ENCODE results near the gene MYBPC2.
"Not testable (repeated sequence)": the region's sequence is repeated elsewhere in the genome, so short reads cannot be mapped to it uniquely, and the experiment has no call there.

The MYBPC2 gene

DNA sequence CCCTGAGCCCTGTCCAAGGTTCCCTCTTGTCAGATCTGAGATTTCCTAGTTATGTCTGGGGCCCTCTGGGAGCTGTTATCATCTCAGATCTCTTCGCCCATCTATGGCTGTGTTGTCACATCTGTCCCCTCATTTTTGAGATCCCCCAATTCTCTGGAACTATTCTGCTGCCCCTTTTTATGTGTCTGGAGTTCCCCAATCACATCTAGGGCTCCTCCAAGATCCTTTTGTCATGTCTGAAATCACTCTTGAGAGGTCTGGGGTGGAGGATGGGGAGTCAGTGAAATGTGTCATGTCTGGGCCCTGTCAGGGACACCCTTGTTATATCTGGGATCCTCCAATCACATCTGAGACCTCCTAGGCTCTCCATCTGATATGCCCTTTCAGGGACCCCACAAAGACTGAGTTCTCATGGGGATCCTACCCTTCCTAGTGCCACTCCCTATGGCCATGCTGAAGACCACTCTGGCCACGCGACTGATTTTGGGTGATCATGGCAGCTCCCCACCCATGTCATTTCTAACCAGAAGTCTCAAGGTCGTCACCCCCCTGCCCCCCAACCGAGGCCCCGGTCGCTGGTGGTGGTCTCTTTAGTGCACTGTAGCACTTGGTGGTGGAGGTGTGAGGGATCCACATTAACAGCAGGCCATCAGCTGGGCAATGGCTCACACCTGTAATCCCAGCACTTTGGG, 3.8 kb upstream of the MYBPC2 start:
- FAIRE-seq: no peak

DNA sequence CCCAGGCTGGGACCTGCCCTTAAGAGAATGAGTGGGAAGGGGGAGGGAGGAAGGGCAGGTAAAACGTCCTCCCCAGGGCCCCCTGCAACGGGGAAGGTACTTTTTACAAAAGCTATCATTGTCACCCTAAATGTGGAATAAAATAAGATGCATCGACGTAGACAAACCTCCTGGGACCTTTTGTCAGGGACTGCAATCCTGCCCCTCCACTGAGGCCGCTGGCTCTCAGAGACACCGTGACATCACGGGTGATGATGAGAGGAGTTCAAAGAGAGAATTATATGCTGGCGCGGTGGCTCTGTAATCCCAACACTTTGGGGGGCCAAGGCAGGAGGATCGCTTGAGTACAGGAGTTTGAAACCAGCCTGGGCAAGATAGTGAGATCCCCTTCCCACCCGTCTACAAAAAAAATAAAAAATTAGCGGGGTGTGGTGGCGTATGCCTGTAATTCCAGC, 1.8 kb upstream of the MYBPC2 start:
- no peak for FAIRE-seq

DNA sequence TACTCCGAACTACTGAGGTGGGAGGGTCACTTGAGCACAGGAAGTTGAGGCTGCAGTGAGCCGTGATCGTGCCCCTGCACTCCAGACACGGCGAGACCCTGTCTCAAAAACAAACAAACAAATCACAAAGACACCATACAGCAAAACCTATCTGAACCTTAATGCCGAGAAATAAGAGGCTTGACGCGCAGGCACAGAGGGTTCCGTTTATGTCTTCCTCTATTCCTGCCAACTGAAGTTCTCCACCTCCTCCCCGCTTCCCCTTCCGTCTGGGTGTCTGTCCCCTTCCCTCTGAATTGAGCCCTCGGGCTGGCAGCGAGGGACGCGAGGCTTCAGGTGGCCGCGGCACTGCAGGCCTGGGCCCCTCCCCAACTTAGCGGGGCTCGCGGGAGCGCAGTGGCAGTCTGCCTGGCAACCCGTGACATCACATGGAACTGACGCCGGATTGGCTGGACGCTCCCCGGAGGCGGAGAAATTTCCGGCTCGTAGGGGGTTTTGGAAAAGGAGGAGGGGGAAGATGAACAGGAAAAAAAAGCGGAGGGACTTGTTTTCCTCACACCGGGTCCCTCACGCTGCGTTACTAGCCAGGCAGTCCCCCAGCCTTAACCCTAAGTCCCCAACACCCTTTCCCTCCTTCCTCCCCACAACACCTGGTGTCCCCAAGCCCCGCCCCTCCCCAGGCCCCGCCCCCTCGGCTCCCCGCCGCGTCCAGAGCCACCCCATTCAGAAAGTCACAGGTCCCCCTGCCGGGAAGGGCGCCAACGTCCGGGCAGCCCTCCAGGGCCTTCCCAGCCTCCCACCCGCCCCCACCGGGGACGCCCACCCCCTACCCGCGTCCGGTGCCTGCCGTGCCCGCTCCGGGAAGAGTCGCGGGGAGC, 1.1 kb upstream of the MYBPC2 start:
- no peak for FAIRE-seq

DNA sequence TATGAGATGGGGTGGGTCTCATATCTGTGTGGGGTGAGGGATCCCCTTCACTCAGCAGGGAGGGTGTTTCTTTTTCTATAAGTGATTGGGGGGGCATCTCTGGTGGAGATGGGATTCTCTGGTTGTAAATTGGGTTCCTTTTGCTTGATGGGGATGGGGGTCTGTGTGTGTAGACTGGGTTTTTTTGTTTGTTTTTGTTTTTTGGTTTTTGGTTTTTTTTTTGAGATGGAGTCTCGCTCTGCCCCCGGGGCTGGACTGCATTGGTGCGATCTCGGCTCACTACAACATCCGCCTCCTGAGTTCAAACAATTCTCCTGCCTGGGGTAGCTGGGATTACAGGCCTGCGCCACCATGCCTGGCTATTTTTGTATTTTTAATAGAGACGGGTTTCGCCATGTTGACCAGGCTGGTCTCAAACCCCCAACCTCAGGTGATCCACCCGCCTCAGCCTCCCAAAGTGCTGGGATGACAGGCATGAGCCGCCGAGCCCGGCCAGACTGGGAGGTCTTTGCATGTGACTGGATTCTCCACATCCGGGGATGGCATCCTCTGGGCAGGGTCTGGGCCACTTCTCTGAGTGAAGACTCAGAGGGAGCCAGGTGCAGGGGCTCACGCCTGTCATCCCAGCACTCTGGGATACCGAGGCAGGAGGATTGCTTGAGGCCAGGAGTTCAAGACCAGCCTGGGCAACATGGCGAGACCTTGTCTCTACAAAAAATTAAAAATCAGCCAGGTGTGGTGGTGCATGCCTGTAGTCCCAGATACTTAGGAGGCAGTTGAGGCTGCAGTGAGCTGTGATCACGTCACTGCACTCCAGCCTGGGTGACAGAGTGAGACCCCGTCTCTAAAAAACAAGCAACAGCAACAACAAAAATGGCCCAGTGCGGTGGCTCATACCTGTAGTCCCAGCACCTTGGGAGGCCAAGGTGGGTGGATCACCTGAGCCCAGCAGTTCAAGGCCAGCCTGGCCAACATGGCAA, 799 bp downstream of the MYBPC2 start:
- no peak for FAIRE-seq

DNA sequence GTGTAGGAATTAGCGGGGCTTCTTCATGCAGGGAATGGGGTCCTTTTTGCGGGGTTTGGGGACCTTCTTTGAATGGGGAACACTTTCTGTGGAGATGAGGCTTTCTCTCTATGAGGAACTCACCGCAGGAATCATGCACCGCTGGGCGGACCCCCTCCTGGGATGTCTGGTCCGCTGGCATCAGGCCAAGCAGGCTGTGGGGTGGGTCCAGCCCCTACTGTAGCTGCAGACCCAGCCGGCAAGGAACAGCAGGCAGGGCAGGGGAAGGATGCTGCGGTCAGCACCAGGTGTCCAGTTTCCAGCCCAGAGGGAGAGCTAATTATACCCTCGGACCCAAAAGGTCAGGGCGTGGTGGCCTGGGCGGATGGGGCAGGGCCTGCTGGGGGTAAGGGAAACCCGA, 1.8 kb downstream of the MYBPC2 start:
- no peak for FAIRE-seq

DNA sequence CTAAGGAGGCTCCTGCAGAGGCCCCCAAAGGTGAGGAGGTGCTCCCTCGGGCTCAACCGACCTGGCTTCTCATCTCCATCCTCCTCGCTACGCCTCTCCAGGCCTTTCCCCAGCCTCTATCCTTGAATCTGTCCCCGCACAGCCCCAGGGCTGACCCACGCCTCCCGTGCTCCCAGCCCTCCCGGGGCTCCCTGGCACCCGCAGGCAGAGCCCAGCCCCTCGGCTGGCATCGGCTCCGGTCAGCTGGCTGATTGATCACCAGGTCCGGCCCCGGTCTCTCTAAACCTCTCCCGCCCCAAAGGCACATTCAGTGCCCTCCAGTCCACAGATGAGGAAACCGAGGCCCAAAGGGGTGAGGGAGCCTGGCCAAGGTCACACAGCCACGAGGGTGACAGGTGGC, 2.5 kb downstream of the MYBPC2 start:
- no peak for FAIRE-seq

DNA sequence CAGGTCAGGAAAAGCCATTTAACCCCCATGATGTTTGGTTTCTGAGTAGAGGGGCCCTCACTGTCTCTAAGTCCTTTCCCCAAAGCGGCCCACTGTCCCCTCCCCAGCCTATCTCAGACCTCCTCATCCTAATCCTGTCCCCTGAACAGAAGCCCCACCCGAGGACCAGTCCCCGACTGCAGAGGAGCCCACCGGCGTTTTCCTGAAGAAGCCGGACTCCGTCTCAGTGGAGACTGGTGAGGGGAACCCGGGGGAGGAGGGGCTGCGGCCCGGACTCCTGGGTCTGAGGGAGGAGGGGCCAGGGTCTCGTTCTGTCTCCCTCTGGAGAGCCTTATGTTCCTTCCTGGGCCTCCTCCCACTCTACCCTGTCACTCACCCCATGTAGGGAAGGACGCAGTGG, 2.9 kb downstream of the MYBPC2 start:
- FAIRE-seq: no peak

DNA sequence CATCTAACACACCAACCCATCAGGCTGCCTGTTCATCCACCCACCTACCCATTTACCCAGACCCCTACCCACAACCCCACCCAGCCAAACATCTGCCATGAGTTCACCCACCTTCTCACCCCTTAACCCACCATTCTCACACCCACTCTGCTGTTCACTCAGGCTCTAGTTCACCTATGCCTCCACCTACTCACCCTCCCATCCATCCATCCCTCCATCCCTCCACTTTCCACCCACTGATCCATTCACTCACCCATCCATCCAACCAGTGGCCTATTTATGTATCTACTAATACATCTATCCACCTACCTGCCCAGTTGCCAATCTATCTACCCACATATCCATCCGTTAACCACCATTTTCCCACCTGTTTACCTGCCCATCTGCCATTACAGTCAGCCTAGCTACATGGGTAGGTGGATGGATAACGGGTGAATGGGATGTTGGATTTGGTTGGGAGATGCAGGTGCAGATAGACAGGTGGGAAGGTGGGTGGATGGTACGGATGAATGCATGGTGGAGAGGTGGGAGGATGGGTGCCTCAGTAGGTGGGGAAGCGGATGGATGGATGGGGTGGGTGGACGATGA, 5.3 kb downstream of the MYBPC2 start:
- FAIRE-seq: no peak

DNA sequence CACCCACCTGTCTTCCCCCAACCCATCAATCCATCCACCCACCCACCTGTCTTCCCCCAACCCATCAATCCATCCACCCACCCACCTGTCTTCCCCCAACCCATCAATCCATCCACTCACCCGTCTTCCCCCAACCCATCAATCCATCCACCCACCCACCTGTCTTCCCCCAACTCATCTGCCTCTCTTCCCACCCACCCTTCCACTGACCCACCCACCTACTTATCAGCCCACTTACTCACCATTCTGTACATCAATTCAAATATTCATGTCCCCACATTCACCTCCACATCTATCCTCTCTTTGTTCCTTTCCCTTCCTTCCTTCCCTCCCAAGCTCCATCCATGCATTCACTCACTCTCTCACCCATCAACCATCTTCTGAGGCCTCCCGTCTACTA, 6.4 kb downstream of the MYBPC2 start:
- FAIRE-seq: not testable (repeated sequence)

DNA sequence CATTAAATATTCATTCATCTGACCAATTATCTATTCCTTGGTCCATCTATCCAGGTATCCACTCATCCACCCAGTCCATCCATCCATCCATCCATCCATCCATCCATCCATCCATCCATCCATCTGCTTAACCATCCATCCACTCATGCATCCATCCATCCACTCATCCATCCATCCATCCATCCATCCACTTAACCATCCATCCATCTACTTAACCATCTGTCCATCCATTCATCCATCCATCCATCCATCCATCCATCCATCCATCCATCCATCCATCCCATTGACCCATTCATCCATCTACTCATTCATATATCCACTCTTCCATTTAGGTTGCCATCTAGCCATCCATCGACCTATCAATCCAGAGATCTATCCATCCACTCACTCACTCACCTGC, 11.4 kb downstream of the MYBPC2 start:
- no peak for FAIRE-seq

DNA sequence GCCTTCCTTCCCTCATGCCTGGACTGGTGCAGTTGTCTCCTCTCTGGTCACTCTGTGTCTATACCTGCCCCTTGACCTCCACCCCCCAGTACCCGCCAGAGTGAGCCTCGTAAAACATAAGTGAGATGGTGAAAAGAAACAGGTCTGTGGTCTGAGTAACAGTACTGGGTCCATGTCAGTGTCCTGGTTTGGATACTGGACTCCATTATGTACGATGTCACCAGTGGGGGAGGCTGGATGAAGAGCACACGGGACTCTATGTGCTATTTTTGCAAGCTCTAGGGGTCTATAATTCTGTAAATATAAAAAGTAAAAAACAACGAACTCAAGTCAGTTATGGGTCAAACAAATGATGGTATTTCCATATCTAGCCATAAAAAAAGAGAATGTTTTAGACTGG, 14.4 kb downstream of the MYBPC2 start:
- FAIRE-seq: no peak

DNA sequence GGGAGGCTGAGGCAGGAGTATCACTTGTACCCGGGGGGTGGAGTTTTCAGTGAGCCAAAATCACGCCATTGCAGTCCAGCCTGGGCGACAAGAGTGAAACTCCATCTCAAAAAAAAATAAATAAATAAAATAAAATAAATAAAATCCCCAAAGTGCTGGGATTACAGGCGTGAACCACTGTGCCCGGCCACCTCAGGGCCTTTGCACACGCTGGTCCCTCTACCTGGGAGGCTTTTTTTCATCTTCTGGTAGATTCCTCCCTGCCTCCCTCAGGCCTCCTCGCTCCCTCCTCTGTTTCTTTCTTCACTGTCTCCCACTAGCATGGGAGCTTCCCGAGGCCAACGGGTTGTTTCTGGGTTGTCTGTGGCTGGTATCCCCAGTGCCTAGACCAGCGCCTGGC, 15.1 kb downstream of the MYBPC2 start:
- FAIRE-seq: no peak

DNA sequence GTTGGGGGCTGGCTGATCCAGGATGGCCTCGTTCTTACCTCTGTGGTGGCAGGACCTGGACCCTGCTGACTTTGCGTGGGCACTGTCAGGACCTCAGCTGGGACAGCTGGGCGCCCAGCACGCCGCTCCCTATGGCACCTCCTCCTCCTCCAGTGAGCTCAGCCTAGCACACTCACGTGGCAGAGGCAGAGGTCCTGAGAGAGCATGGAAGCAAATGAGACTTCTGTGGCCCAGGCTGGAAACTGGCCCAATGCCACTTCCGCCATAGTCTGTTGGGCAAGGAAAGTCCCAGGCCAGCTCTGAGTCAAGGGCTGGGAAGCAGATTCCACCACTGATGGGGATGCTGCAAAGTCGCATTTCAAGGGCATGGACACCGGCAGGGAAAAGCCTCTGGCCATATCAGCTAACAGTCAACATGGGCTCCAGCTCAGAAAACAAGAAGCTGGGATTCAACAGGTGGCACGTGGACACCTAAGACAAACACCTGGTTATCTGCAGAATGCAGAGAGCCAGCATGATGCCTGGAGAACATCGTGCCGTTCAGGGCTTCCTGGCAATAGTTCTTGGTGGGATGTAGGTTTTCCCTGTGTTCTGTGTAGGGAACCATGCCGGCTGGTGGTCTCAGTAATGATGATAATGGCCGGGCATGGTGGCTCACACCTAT, 16.7 kb downstream of the MYBPC2 start:
- FAIRE-seq: no peak

DNA sequence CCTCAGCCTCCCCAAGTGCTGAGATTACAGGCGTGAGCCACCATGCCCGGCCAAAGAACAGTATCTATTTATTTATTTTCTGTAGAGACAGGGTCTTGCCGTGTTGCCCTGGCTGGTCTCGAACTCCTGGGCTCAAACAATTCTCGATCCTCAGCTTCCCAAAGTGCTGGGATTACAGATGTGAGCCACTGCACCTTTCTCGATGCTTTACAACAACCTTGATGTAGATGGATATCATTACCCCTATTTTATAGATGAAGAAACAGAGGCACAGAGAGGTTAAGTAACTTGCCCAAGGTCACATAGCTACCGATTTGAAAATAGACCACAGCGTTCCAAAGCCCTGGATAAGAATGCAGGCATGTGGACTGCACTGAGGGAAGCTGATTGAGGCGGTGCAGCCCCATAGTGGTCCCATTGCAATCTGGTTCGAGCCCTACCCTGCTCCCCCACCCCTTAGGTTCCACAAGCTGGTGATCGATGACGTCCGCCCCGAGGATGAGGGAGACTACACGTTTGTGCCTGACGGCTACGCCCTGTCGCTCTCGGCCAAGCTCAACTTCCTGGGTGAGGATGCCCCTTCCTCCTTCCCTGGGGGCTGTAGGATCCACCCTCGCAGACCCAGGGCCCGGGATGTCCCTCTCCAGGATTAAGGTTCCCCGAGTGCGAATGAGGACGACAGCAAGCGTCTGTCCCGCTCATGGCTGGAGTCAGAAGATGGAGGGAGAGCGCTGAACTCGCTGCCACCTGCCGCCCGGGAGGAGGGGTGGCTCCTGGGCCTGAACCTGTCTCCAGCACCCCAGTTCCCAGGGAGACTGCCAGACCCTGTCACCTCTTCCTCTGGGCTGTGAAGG, 17.9 kb downstream of the MYBPC2 start:
- no peak for FAIRE-seq

DNA sequence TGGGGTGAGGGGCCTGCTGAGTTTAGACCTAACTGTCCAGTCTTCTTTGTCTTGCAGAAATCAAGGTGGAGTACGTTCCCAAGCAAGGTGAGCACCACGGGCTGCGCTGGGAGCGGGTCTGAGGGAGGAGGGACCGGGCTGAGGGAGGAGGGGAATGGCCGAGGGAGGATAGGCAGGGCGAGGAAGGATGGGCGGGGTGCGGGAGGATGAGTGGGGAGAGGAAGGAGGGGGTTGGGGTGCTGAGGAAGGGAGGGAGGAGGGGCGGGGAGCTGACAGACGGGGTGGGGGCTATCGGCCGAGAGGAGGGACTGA, 18.5 kb downstream of the MYBPC2 start:
- FAIRE-seq: no peak

DNA sequence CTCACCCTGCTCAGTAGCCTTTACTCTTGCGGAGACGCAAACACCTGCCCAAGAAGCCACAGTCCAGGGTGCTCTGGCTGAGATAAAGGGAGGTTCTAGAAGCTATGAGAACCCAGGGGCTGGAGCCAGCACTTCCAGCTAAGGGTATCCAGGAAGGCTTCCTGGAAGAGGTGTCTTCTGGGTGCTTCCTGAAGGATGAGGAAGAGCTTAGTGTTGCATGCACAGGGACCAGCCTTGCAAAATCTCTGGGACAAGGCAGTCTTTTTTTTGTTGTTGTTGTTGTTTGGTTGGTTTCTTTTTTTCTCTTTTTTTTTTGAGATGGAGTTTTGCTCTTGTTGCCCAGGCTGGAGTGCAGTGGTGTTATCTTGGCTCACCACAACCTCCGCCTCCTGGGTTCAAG, 20.6 kb downstream of the MYBPC2 start:
- no peak for FAIRE-seq

DNA sequence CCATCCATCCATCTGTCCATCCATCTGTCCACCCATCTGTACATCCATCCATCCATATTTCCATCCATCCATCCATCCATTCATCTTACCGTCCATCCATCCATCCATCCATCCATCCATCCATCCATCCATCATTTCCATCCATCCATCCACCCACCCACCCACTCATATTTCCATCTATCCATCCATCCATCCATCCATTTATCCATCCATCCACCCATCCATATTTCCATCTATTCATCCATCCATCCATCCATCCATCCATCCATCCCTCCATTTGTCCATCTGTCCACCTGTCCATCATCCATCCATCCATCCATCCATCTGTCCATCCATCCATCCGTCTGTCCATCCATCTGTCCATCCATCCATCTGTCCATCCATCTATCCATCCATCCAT, 23.3 kb downstream of the MYBPC2 start:
- no peak for FAIRE-seq

DNA sequence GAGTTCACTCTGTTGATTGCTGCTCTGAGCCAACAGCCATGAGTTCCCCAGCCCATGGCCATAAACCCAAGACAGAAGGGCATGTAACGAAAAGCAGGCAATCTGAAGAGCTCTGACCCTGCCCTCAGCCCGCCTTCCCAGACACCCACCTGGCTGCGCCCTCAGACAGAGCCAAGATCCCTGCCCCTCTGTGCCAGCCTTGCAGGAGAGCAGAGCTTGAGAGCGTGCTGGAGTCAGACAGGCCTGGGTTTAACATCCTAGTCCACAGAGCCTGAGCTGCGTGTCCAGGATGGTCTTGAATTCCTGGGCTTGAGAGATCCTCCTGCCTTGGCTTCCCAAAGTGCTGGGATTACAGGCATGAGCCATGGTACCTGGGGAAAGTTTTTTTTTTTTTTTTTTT, 24.6 kb downstream of the MYBPC2 start:
- FAIRE-seq: no peak

DNA sequence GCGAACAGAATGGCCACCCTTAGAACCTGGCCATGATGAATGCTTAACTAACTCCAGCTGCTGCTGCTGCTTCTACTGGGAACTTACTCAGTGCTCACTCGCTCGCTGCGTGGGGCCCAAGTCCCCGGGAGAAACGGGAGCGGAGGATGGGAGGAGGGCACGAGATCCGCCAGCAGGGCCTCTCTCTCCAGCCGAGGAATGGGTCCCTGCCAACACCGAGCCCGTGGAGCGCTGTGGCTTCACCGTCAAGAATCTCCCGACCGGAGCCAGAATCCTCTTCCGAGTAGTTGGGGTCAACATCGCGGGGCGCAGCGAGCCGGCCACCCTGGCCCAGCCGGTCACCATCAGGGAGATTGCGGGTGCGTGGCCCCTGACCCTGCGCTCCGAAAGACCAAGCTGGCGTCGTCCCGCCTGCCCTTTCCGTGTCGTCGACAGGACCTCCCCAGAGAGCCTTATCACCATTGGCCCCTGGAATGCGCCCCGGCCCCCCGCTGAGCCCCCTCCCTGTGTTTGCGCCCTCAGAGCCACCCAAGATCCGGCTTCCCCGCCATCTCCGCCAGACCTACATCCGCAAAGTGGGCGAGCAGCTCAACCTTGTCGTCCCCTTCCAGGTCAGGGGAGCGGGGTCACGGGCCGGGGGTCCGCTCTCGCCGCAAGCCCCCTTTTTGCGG, 25.8 kb downstream of the MYBPC2 start:
- FAIRE-seq: no peak

DNA sequence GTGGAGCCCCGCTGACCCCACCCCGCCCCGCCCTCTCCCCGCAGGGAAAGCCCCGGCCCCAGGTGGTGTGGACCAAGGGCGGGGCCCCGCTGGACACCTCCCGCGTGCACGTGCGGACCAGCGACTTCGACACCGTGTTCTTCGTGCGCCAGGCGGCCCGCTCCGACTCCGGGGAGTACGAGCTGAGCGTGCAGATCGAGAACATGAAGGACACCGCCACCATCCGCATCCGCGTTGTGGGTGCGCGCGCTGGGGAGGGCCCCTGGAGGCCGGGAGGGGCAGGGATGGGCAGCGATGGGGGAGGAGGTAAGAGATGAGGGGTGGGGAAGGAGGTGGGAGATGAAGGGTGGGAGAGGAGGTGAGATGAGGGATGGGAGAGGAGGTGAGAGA, 26.4 kb downstream of the MYBPC2 start:
- no peak for FAIRE-seq

DNA sequence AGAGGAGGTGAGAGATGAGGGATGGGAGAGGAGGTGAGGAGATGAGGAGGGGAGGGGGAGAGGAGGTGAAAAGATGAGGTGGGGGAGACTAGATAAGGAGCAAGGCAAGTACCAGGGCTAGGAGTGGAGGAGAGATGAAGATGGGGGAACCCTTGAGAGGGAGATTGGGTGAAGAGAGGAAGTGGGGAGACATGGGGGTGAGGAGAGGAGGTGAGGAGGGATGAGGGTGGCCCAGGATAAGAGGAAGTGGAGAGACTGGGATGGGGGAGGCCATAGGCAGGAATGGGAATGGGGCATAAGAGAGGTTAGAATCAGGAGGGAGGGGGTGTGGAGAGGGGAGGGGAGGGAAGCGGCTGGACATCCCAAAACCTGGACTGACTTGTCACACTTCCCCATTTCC, 26.9 kb downstream of the MYBPC2 start:
- FAIRE-seq: no peak
